ENCODE results near the gene VWA3B. TPM values are rescaled to one million over a fixed set of nuclear protein-coding genes. Genes with fewer than 3 reads are reported as not detected.

The VWA3B gene
- total RNA-seq, 1 donor from 2014 or later: 0.52 TPM

DNA sequence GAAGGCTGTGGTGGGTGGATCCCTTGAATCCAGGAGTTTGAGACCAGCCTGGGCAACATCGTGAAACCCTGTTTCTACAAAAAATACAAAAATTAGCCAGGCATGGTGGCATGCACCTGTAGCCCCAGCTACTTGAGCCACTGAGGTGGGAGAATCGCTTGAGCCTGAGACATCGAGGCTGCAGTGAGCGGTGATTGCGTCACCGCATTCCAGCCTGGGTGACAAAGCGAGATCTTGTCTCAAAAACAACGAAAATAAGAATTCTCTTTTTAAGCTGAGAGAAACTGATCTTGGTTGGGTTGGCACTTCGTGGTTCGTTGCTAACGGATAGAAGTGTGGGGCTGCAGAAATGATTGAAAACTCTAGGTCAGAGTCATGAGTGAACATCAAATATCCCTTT lies 150.0 kb downstream of the VWA3B start:
- intact Hi-C loops (cut with micrococcal nuclease): no loop called here
- DNase-seq: no peak
- Histone ChIP-seq H3K9me3 (replicated peaks) (no peaks in the 10 kb centered on the region), H3K4me1 (peaks cover 10% of the 10 kb centered on the region), H3K36me3 (no peaks in the 10 kb centered on the region), H3K27ac (replicated peaks) (no peak overlapping the region), H3K4me3 (no peak overlapping the region), H3K27me3 (ENCODE audit: low read depth) (peaks cover 4% of the 10 kb centered on the region)
- TF ChIP-seq, protein P1, sequence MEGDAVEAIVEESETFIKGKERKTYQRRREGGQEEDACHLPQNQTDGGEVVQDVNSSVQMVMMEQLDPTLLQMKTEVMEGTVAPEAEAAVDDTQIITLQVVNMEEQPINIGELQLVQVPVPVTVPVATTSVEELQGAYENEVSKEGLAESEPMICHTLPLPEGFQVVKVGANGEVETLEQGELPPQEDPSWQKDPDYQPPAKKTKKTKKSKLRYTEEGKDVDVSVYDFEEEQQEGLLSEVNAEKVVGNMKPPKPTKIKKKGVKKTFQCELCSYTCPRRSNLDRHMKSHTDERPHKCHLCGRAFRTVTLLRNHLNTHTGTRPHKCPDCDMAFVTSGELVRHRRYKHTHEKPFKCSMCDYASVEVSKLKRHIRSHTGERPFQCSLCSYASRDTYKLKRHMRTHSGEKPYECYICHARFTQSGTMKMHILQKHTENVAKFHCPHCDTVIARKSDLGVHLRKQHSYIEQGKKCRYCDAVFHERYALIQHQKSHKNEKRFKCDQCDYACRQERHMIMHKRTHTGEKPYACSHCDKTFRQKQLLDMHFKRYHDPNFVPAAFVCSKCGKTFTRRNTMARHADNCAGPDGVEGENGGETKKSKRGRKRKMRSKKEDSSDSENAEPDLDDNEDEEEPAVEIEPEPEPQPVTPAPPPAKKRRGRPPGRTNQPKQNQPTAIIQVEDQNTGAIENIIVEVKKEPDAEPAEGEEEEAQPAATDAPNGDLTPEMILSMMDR (IDR thresholded peaks at IDR 0.05; ENCODE audit: borderline replicate concordance): no peak

DNA sequence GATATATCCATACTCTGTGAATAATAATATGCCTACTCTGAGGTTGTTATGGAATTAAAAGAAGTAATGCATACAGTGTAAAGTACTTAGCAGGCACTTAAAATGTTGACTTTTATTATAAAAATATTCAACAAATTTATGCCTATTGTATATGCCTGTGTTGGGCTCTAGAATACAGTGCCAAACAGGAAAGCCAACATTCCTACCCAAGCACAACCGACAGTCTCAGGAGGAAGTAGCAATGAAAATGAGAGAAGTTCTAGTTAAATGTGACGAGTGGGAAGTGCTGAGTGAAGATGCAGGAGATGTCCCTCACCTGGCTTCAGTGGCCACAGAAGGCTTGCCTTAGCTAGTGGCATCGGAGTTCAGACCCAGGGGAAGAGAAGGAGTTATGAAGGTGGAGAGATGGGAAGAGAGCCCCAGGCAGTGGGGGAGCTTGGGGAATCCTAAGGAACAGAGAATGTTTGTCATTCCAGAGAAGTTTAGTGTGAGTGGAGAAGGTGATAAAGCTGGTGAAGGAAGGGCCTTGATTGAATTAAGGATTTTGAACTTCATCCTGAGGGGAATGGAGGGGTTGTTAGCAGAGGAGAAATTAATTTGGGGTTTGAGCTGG lies 153.9 kb downstream of the VWA3B start:
- no peaks in the 10 kb centered on the region for H3K4me1 ChIP-seq
- TF ChIP-seq, protein P1 (IDR thresholded peaks at IDR 0.05; ENCODE audit: borderline replicate concordance): no peak
- H3K36me3 ChIP-seq: no peaks in the 10 kb centered on the region
- DNase-seq: no peak
- peaks cover 4% of the 10 kb centered on the region for H3K27me3 ChIP-seq (ENCODE audit: low read depth)
- no peaks in the 10 kb centered on the region for H3K9me3 ChIP-seq (replicated peaks)
- no peak overlapping the region for H3K4me3 ChIP-seq
- intact Hi-C loops (cut with micrococcal nuclease): no loop called here
- H3K27ac ChIP-seq (replicated peaks): no peak overlapping the region

GRCh38 chr2:98241592-98241991 lies 154.6 kb downstream of the VWA3B start:
- peaks cover 4% of the 10 kb centered on the region for H3K27me3 ChIP-seq (ENCODE audit: low read depth)
- peaks cover 1% of the 10 kb centered on the region for H3K9me3 ChIP-seq (replicated peaks)
- no peak overlapping the region for H3K4me3 ChIP-seq
- no peaks in the 10 kb centered on the region for H3K36me3 ChIP-seq
- TF ChIP-seq, protein P1 (IDR thresholded peaks at IDR 0.05; ENCODE audit: borderline replicate concordance): no peak
- no peak overlapping the region for H3K27ac ChIP-seq (replicated peaks)
- intact Hi-C loops (cut with micrococcal nuclease): no loop called here
- no peak for DNase-seq
- no peaks in the 10 kb centered on the region for H3K4me1 ChIP-seq

DNA sequence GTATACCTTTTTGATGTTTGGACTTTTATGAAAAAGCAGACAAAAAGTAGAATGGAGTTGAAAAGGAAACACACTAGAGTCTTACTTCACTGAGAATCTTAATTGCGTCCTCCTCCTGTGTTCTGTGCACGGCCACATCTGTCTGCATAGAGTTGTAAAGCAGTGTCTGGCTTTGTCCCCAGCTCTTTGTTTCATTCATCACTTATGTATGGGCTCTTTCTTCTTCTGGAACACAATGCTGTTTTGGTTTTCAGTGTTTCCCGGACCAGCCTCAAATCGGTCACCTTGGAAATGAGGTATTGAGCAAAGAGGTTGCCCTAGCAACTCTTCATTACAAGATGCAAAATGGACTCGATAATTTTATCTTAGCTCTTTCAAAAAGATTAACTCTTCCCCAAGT lies 155.0 kb downstream of the VWA3B start:
- TF ChIP-seq, protein P1 (IDR thresholded peaks at IDR 0.05; ENCODE audit: borderline replicate concordance): no peak
- intact Hi-C loops (cut with micrococcal nuclease): no loop called here
- Histone ChIP-seq H3K36me3 (no peaks in the 10 kb centered on the region), H3K4me1 (no peaks in the 10 kb centered on the region), H3K9me3 (replicated peaks) (peaks cover 5% of the 10 kb centered on the region), H3K27me3 (ENCODE audit: low read depth) (peaks cover 4% of the 10 kb centered on the region), H3K27ac (replicated peaks) (no peak overlapping the region), H3K4me3 (no peak overlapping the region)
- no peak for DNase-seq

DNA sequence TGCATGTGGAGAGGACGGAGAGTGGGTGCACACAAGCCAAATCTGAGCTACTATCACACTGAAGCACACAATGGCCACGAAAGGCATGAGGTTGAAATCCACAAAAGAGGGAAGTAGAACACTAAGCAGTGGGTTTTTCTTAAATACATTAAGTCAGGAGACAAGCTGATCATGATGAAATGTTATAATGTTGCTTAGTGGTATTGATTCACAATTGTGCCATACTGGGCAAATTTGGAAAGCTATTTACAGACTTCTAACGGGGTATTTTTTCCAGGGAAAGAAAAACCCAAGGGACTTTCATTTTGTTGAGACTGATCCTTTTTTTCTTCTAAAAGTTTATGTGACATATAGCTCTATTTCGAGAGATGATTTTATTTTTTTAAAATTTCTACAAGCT lies 158.5 kb downstream of the VWA3B start:
- TF ChIP-seq, protein P1 (IDR thresholded peaks at IDR 0.05; ENCODE audit: borderline replicate concordance): no peak
- H3K27ac ChIP-seq (replicated peaks): no peak overlapping the region
- H3K9me3 ChIP-seq (replicated peaks): peaks cover 21% of the 10 kb centered on the region

More for the DNA sequence above, 158.5 kb downstream of the VWA3B start:
- DNase-seq: no peak
- no peaks in the 10 kb centered on the region for H3K36me3 ChIP-seq
- H3K4me3 ChIP-seq: no peak overlapping the region
- no peaks in the 10 kb centered on the region for H3K27me3 ChIP-seq (ENCODE audit: low read depth)
- no peaks in the 10 kb centered on the region for H3K4me1 ChIP-seq
- intact Hi-C loops (cut with micrococcal nuclease): no loop called here
